Adipocyte (in vitro differentiated cells): Measurements from ENCODE around the gene ZNF792.

Experiments used
- DNase-seq: peaks from one replicate; pipeline ENCODE4 v3.0.0-alpha.2; 2015; ENCODE audit warnings: low read depth
- H3K27me3 ChIP-seq: replicated peaks from 2 replicates; pipeline ENCODE4 v1.7.0; 2013; ENCODE audit warnings: mild to moderate bottlenecking, low read length, moderate library complexity; ENCODE audit not compliant: control insufficient read depth, insufficient read depth
- H3K36me3 ChIP-seq: 2 replicates; pipeline ENCODE4 v1.7.0; 2013; ENCODE audit warnings: low read length, mild to moderate bottlenecking, moderate library complexity; ENCODE audit not compliant: control insufficient read depth, insufficient read depth, severe bottlenecking
- H3K4me1 ChIP-seq: 2 replicates; pipeline ENCODE4 v1.7.0; 2013; ENCODE audit warnings: mild to moderate bottlenecking, low read length, moderate library complexity; ENCODE audit not compliant: control insufficient read depth, insufficient read depth
- H3K4me3 ChIP-seq: 2 replicates; pipeline ENCODE4 v1.7.0; 2013; ENCODE audit warnings: mild to moderate bottlenecking, low read length, moderate library complexity
- H3K9ac ChIP-seq: 2 replicates; pipeline ENCODE4 v1.7.0; 2013; ENCODE audit warnings: mild to moderate bottlenecking, low read length, moderate library complexity
- H3K9me3 ChIP-seq: 2 replicates; pipeline ENCODE4 v1.7.0; 2013; ENCODE audit warnings: mild to moderate bottlenecking, low read length, moderate library complexity; ENCODE audit not compliant: control insufficient read depth

The ZNF792 gene

DNA sequence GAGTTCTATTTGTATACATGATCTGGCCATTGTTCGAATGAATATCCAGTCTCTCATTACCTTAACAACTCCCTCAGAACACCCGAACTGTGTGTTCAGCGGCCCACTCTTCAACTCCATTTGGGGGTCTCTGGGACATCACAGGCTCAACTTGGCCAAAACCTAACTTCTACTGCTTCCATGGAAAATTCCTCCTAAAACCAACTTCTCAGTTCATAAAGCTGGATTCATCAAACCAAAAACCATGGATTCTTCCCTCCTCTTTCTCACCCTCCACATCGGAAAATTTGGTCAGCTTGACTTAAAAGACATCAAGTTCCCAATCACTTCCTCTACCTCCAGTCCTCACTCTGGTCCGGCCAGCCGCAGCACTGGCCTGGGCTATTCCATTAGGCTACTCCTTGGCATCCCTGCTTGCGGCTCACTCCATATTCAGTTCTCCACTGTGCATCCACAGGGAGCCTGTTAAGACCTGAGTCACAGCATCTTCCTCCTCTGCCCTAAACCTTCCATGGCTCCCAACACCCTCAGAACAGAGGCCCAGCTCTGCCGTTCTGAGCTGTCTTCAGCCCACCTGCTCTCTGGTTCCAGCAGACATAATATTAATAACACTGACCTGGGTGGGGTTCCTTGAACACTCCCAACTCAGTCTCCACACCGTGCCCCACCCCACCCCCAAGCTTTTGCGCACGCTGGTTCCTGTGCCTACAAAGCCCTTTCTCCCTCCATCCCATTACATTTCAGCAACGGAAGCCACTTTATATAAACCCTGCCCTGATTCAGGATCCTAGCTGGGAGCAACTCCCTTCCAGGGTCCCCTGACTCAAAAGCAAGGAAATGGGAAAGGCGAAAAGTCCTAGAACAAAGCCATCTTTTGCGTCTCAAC, 1.1 kb downstream of the ZNF792 start:
- H3K36me3 ChIP-seq: peaks cover 21% of the 10 kb centered on the region
- peaks cover 8% of the 10 kb centered on the region for H3K4me1 ChIP-seq
- H3K9me3 ChIP-seq: peaks cover 29% of the 10 kb centered on the region
- no peaks in the 10 kb centered on the region for H3K27me3 ChIP-seq
- peak; percentile 3 for DNase-seq
- peak overlapping the region; percentile 87 for H3K9ac ChIP-seq
- H3K4me3 ChIP-seq: peak overlapping the region; percentile 89

DNA sequence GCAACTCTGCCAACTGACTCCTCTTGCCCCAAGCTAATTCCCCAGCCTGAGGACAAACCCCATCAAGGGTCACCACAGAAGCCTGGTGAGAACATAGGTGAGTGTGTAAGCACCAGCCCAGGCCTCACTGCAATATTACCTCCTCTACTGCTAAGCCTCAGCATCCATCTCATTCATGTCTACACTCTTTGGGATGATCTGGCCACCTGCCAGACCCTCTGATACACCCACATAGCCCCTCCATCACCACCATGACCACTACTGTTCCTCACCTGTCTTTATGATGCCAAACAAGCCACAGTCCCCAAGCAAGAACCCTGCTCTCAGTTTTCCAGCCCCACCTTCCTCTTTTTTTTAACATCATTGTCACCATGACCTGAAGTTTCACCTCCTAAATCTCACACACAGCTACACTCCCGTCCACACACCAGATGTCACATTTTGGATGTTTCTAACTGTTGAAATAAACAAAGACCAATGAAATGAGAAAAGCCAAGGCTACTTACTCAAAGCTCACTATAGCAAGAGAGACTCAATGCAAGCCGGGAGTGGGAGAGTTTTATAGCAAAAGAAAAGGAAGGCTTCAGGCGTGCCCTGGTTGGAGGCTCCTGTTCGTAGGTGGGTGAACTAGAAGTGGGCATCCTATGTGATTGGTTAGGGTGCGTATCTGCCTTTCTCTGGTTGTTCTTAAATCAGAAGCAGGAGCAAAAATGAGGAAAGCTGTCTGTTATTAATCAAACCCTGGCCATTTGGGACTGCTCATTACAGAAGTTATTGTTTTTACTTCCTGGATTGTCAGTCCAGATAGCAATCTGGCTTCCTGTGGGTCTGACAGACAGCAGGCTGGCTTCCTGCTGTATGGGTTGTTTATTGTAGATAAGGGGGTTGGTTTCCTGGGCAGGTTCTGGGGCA, 2.0 kb downstream of the ZNF792 start:
- Histone ChIP-seq H3K9me3 (peaks cover 33% of the 10 kb centered on the region), H3K36me3 (peaks cover 30% of the 10 kb centered on the region), H3K4me3 (peak overlapping the region; percentile 89), H3K4me1 (peaks cover 8% of the 10 kb centered on the region), H3K27me3 (no peaks in the 10 kb centered on the region), H3K9ac (no peak overlapping the region)
- no peak for DNase-seq

DNA sequence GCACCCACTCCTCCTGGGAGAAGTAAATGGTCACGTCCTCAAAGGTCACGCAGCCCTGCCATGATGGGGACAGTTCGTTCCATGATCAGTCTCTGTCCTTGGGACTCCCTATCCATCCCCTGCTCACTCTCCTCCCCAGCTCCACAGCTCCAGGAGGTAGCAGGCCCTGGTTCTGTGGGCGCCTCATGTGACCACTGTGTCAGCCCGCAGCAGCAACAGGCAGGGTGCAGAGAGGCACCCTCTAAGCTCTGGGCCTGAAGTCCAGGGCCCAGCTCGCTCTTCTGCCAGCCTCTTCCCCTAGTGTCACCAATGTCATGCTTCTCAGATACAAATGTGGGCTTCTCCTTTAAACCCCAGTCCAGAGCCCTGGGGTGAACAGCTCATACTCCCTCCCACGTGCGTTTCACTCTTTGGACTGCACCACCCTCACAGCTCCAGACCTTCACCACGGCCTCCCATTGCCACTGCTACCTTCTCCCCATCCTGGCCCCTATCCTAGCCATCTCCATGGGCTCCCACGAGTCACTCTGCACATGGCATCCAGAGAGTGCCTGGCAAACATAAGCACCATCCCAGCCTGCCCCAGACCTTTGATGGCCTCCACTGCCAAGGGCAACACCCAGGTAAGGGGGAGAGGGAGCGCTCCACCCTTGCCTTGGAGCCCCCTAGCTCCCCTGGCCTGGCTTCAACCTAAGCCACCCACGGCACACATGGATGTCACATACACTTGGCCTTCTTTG, 2.9 kb downstream of the ZNF792 start:
- no peak for DNase-seq
- H3K36me3 ChIP-seq: peaks cover 36% of the 10 kb centered on the region
- H3K4me3 ChIP-seq: no peak overlapping the region
- H3K27me3 ChIP-seq: no peaks in the 10 kb centered on the region
- H3K4me1 ChIP-seq: peaks cover 8% of the 10 kb centered on the region
- peaks cover 42% of the 10 kb centered on the region for H3K9me3 ChIP-seq
- no peak overlapping the region for H3K9ac ChIP-seq

DNA sequence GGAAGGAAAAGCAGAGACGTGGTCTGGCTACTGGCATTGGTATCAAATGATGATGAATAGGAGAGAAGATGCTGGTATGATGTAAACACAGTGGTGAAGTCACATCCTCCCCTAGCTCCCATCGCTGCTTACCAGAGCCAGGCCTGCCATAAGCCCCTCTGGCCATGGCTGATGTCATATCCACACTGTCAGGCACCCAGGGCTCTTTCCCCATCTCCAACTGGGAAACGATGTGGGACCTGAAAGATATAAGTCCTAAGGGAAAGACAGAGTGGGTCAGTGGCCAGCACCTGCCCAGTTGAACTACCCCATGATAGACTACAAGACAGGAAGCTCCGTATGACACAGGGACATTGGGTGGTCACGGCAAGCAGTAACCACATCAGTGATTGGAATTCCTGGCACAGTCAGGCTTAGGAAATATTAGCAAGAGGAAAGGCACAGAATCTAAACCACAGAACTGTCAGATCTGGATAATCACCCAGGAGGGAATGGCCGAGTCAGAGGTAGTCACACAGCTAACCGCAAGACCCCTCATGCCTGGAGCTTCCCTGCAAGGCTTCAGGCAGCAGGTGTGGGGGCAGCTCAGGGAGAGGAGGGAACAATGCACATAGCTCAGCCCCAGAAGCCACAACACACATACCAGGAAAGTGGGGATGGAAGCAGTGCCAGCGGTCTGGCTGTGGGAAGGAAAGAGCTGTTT, 3.8 kb downstream of the ZNF792 start:
- no peak for DNase-seq
- Histone ChIP-seq H3K4me1 (peaks cover 8% of the 10 kb centered on the region), H3K9ac (no peak overlapping the region), H3K9me3 (peaks cover 50% of the 10 kb centered on the region), H3K4me3 (peak overlapping the region; percentile 5), H3K27me3 (no peaks in the 10 kb centered on the region), H3K36me3 (peaks cover 39% of the 10 kb centered on the region)

DNA sequence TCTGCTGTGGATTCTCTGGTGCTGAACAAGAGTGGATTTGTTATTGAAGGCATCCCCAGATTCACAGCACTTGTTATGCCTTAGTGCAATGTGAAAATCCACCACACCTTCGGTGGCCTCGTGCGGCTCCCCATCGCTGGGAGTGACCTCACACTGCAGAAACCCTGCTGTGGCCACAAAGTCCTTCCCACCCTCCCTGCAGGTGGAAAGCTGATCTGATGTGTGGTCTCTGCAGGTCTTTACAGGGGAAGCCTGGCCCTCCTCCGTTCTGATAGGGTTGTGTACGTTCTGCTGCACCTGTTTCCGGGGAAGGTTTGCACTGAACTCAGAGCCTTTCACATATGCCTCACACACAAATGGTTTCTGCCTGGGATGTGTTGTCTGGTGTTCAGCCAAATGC, 5.0 kb downstream of the ZNF792 start:
- Histone ChIP-seq H3K4me1 (peaks cover 8% of the 10 kb centered on the region), H3K9ac (no peak overlapping the region), H3K36me3 (peaks cover 39% of the 10 kb centered on the region), H3K4me3 (peak overlapping the region; percentile 39), H3K27me3 (no peaks in the 10 kb centered on the region), H3K9me3 (peaks cover 55% of the 10 kb centered on the region)
- DNase-seq: no peak

DNA sequence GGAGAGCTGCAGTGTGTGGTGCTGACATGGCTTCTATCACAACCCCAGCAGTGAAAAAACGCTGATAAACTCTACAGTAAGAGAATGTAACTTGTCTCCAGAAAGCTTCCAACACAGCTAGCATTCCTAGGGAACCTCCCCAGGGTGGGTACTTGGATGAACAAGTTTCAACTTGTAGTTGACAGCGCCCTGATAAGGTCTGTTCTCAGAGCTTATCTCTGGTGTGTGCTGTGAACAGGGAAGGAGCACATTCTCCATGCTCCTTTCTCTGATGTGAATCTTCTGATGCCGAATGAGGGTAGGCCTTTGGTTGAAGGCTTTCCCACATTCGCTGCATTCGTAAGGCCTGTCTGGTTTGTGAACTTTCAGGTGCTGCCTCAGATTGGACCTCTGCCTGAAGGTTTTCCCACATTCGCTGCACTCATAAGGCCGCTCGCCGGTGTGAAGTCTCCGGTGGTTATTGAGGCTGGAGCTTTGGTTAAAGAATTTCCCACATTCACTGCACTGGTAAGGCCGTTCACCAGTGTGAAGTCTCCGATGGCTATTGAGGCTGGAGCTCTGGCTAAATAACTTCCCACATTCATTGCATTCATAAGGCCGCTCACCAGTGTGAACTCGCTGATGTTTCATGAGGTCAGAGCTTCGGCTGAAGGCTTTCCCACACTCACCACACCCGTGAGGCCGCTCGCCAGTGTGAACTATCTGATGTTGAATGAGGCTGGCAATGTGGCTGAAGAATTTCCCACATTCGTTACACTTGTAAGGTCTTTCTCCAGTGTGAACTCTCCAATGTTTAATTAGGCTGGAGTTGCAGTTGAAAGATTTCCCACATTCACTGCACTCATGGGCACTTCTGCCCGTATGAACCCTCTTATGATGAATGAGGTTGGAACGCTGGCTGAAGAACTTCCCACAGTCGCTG, 5.9 kb downstream of the ZNF792 start:
- peak overlapping the region; percentile 39 for H3K4me3 ChIP-seq
- H3K27me3 ChIP-seq: no peaks in the 10 kb centered on the region
- H3K9ac ChIP-seq: no peak overlapping the region
- peaks cover 39% of the 10 kb centered on the region for H3K36me3 ChIP-seq
- DNase-seq: no peak
- H3K4me1 ChIP-seq: peaks cover 8% of the 10 kb centered on the region
- peaks cover 64% of the 10 kb centered on the region for H3K9me3 ChIP-seq

DNA sequence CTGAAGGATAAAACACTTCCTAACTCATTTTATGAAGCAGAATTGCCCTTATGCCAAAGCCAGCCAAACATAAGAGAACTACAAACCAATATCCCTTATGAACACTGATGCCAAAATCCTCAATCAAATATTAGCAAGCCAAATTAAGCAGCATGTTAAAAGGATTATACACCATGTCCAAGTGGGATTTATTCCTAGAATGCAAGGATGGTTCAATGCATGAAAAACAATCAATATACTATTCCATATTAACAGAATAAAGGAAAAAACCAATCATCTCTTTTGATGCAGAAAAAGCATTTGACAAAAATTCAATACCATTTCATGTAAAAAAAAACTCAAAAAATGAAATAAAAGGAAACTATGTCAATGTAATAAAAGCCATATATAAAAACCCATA, 10.9 kb downstream of the ZNF792 start:
- Histone ChIP-seq H3K27me3 (no peaks in the 10 kb centered on the region), H3K9me3 (peaks cover 78% of the 10 kb centered on the region), H3K36me3 (peaks cover 23% of the 10 kb centered on the region), H3K4me1 (no peaks in the 10 kb centered on the region), H3K4me3 (peak overlapping the region; percentile 18), H3K9ac (no peak overlapping the region)
- DNase-seq: no peak

DNA sequence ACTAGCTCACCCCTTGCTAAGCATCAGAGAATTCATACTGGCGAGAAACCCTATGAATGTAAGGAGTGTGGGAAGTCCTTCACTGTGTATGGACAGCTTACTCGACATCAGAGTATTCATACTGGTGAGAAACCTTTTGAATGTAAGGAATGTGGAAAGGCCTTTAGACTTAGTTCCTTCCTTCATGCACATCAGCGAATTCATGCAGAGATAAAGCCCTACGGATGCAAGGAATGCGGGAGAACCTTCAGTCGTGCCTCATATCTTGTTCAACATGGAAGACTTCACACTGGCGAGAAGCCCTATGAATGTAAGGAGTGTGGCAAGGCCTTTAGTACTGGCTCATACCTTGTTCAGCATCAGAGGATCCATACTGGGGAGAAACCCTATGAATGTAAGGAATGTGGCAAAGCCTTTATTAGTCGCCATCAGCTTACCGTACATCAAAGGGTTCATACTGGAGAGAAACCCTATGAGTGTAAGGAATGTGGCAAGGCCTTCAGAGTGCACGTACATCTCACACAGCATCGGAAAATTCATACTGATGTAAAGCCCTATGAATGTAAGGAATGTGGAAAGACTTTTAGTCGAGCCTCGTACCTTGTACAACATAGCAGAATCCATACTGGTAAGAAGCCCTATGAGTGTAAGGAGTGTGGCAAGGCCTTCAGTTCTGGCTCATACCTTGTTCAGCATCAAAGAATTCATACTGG, 20.0 kb downstream of the ZNF792 start:
- no peaks in the 10 kb centered on the region for H3K27me3 ChIP-seq
- H3K9me3 ChIP-seq: peaks cover 89% of the 10 kb centered on the region
- H3K36me3 ChIP-seq: peaks cover 48% of the 10 kb centered on the region

DNA sequence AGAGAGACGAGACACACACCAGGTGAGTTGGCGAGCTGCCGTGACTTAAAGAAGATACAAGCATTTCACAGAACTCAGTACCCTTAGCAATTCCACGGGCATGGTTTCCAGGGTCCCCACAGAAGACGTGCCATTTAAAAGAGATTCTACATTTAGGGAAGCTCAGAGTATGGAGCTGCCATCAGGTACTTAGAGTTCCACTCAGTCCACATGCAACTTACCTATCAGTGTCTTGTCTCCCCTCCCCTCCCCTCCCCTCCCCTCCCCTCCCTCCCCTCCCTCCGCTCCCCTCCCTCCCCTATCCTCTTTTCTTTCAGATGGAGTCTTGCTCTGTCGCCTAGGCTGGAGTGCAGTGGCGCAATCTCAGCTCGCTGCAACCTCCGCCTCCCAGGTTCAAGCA, 25.1 kb downstream of the ZNF792 start:
- H3K9ac ChIP-seq: no peak overlapping the region
- no peak overlapping the region for H3K4me3 ChIP-seq
- H3K27me3 ChIP-seq: no peaks in the 10 kb centered on the region
- no peak for DNase-seq
- H3K4me1 ChIP-seq: no peaks in the 10 kb centered on the region
- H3K36me3 ChIP-seq: peaks cover 58% of the 10 kb centered on the region
- peaks cover 41% of the 10 kb centered on the region for H3K9me3 ChIP-seq

More for the DNA sequence above, 20.0 kb downstream of the ZNF792 start:
- H3K4me3 ChIP-seq: peak overlapping the region; percentile 70
- H3K4me1 ChIP-seq: no peaks in the 10 kb centered on the region
- H3K9ac ChIP-seq: no peak overlapping the region
- DNase-seq: no peak
